SKM-1 (cell line): ENCODE measurements around the gene GLIS1.

Experiments
- DNase-seq: peaks from one replicate; lab custom pipeline; 2025; ENCODE audit not compliant: unreplicated experiment; lab: John Stamatoyannopoulos, UW

GLIS1 gene

GRCh38 chr1:53551428-53551995 is 187.5 kb downstream of the GLIS1 start:
- DNase-seq: no peak

GRCh38 chr1:53550201-53550741 is 188.7 kb downstream of the GLIS1 start:
- DNase-seq: no peak

GRCh38 chr1:53549781-53550180 is 189.2 kb downstream of the GLIS1 start:
- DNase-seq: no peak

DNA sequence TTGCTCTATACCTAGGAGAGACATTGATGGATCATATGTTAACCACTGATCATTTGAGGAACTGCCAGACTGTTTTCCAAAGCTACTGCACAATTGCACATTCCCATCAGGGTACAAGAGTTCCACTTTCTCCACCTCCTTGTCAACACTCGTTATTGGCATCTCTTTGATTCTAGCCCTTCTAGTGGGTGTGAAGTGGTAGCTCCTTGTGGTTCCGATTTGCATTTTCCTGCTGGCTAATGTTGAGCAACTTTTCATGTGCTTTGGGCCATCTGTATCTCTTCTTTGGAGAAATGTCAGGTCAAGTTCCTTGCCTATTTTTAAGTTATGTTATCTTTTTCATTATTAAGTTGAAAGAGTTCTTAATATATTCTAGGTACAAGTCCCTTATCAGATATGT is 189.7 kb downstream of the GLIS1 start:
- DNase-seq: no peak

- no peak for DNase-seq
These were observed 190.9 kb downstream of the GLIS1 start for GRCh38 chr1:53548031-53548491.

DNA sequence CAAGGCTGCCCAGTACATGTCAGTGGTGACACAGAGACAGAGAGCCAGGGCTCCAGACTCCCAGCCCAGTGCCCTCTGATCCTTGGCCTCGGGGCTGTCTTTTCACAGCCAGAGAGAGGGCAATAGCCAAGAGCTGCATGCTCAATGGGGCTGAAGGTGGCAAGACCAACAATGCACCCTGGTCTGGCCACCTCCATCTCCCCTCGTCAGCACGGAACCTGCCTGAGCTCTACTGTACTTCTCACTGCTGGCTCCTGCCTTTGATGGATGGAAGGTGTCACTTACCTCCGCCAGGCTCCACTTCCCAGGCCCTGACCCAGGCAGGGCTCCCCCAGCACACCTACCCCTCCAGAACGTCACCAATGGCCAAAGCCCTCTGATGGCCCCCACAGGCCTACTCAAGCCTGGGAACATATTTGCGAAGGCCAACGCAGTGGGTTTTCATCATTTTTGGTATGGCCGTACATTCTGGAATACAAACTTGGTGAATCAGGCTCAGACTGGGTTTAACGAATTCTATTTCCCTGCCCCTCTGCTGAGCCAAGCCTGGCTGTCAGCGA is 191.7 kb downstream of the GLIS1 start:
- DNase-seq: no peak

DNA sequence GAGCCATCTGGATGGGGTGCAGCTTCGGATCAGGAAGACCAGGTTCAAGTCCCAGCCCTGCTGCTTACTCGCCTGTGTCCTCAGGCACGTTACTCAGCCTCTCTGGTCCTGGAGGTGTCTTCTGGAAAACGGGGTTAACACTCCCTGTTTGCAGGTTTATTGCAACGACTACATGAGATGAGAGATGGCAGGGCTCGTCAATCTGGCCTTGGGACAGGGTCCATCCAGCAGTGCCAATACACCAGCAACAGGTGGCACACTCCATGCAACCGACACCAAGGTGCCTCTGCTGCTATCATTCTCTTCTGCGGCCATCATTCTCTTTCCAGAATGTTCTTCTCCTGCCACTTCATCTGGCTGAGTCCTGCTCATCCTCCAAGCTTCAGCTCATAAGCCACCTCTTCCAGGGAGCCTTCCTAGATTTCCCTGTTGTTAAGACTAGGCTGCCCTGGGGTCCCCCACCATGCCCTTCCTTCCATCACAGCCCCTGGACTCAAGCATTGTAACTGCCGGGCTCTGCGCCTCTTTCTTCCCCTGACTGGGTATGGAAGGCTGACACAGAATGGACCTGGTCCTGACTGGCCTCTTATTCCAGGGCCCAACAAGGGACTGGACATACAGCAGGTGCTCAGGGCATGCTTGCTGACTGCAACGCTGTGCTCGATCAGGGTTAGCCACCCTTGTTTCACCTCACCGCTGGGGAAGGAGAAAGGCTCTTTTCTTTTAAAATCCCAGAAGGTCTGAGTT is 192.4 kb downstream of the GLIS1 start:
- no peak for DNase-seq

DNA sequence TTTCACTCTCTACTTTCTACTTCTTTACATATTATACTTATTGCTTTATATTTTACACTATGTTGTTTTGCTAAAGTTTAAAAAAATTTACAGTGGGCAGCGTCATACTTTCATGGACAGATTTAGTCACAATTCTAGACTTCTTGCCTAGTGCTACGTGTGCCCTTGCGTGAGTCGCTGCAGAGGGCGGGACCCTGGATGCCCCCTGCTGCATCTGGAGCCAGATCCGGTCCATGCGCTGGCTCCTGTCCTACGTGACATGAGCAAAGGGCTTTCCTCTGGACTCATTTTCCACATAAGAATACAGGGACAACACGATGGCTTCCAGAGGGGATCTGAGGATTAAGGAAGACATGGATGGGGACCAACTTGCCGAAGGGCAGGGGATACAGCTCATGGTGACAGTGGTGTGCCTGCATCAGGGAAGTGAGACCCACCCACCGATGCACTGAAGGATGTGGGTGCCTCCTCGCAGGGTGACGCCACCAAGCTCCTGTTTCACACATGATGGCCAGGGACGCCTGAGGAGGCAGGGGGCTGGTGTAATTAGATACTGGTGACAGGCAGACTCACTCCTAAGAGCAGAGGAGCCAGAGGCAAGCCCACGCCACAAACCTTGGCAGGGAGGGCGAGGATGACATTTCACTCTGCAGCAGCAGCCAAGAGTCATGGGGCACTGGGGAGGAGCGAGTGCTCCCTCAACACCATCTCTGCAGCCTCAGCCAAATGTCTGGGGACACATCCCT is 193.1 kb downstream of the GLIS1 start:
- DNase-seq: no peak

DNA sequence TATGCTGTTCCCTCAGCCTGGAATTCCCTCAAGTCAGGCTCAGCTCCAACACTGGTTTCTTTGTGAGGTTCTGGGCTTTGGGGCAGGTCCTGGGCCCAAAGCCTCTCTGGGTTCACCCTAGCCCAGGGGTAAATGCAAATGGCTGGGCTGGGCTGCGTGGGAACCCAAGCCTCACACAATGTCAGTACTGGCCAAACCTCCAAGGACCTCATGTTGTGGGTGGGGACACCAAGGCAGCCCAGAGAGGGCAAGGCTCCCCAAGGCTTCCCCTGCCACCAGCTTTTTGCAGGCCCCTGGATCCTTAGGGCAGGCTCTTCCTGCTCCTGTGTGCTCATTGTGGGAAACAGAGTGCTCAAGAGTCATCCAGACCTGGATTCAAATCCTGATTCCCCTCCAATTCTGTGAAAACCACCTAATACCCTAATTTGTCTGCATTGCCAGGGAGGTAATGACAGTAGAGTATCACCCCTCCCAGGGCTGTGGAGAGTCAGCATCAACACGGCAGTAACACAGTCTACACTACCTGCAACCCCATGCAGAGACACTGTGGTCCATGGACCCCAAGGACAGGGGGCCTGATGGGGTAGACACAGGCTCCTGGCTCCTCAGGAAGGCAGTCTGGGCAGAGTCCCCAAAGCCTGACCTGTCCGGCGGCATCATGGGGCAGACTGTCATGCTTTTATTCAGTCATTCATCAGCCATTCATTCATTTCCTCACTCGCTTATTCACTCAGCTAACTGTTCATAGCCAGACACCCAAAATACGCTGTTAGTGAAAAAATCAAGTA is 194.0 kb downstream of the GLIS1 start:
- no peak for DNase-seq

GRCh38 chr1:53543778-53544695 is 194.9 kb downstream of the GLIS1 start:
- no peak for DNase-seq

- DNase-seq: no peak
These were observed 195.7 kb downstream of the GLIS1 start for GRCh38 chr1:53543130-53543777.

- DNase-seq: no peak
These were observed 196.4 kb downstream of the GLIS1 start for GRCh38 chr1:53542551-53542950.

DNA sequence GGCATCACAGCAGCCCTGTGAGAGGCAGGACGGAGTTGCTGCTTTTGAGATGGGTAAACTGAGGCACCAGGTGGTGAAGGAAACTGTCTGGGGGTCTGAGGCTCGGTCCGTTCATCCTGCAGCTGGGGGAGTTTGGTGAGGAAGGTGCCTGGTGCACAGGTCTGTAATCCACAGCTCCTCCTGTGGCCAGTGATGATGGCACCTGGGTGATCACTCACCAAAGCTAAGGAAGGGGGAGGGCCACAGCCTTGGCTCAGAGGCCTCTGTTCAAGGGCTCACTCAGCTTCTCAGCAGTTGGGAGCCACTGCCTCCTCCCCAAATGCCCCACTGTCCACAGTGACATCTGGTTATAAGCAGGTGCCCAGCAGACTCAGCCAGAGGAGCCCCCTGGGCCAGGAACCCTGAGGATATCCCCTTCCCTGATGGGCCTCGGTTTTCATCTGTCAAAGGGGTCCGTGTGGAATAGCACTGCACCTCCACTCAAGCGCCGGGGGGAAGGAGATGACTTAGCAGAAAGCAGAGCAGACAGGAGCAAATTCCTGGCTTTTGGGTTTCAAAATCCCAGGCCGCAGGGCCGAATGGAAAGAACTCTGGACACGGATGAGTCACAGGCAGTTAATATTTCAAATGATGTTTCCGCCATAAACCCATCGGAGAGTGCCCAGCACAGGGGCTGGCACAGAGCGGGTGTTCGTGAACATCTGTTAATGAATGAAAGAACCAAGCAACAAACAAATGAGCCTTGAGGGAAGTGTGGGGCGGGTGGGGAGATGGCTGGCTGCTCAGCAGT is 197.0 kb downstream of the GLIS1 start:
- no peak for DNase-seq

- no peak for DNase-seq
These were observed 197.7 kb downstream of the GLIS1 start for GRCh38 chr1:53541263-53541625.

GRCh38 chr1:53540604-53541262 is 198.2 kb downstream of the GLIS1 start:
- DNase-seq: no peak

GRCh38 chr1:53539711-53540603 is 199.0 kb downstream of the GLIS1 start:
- no peak for DNase-seq

DNA sequence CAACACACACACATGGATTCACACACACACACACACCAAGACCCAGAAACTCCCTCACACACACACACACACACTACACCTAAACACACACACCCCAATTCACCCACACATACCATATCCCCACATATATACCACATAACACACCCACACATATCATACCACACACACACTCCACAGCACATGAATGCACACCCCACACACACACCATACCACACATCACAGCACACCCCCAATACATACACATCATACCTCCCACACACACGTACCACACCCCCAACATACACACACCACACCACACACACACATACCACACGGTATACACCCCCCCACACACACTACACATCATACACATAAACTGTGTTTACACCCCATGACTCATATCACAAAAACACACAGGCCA is 199.7 kb downstream of the GLIS1 start:
- DNase-seq: no peak
